Measurements from ENCODE around the gene PRRX1.

The PRRX1 gene

DNA sequence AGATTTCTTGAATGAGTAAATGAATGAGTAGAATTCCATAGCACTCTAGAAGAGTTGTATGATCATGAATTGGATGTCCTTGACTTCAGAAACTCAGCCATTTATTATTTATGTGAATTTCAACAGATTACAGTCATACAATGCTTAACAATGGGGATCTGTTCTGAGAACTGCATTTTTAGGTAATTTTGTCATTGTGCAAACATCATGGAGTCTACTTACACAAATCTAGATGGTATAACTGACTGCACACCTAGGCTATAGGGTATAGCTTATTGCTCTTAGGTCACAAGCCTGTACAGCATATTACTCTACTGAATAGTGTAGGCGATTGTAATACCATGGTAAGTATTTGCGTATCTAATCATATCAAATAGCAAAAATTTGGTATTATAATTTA, 59.6 kb downstream of the PRRX1 start:
- no peak for DNase-seq

DNA sequence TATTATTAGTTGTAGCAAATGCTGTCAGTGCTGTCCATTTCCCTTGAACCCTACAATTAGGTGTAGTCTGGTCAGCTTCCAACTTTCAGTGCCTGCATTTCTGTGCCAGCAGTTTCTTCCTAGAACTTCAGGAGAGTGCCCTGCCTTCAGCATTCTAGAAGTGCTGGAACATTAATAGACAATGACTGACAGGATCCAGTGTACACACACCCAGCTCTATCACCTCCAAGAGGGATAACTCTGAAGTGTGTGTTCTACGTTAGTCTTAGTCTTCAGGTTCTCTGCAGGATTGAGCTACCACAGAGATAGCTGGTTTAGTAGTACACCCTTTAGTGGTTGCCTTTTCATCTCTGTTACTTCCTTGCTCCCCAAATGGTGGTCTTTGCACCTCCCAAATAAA, 61.4 kb downstream of the PRRX1 start:
- DNase-seq, result no peak

DNA sequence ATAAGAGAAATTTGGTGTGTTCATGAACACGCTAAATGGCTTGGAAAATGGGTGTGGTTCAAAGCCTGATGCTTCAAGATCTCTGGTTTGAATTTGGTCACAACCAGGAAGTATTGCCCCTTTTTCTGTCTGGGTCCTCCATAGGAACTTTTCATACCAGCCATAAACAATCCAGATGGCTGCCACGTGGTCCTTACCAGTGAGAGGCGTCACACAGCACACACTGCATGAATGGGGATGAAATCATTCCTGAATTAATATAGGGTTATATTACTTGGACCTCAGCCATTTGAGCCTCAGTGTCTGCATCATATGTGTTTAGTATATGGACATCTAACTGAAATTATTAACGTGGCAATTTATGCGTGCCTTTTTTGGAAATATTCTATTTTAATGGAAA, 64.0 kb downstream of the PRRX1 start:
- no peak for DNase-seq

DNA sequence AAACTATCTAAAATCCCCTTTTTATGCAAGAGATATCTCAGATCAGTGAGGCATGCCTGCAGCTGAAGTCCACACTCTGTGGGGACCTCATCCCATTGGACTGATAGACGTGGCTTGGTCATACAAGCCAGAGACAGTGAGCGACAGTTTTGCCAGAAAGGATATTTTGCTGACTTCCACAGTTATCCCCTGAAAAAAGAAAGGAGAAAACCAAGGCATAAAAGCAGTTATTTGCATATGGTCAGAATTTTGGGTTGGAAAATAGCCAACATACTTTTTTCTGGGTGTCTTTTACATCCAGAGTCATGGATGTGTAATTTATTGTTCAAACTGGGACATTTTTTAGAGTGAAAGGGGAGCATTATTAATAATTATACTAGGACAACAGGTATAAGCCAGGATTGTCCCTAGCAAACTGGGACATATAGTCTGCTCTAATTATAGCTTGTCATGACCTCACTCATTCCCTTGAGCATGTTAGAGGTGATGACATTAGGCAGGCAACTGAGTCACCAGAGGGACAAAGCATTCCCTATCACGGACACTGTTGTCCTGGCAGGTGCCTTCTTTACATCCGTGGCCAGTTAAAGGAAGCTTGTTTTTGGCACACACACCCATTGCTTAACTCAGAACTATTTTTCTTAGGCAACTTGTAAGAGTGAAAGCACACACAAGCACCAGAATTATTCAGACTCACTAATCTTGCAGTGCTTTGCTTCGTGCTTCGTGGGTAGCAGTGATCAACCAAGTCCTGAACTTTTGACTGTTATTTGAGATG, 65.5 kb downstream of the PRRX1 start:
- DNase-seq, result no peak

DNA sequence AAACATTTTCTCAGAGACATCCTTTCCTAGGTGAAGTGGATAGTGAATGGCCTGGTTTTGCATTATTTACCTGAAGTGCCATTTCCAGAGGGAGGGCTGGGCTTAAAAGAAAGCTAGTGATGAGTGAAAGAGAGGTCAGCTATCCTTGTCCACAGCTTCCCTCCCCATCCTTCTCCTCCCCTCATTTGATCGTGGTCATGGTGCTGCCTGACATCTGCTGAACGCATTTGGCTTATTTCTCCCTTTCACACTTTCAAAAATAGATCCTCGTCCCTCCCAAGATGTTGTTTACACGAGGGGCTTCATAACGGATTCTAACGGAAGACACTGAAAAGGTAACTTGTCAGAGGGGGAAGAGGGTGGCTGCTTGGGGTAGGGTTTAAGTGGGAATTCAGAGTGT, 66.1 kb downstream of the PRRX1 start:
- DNase-seq, result no peak

DNA sequence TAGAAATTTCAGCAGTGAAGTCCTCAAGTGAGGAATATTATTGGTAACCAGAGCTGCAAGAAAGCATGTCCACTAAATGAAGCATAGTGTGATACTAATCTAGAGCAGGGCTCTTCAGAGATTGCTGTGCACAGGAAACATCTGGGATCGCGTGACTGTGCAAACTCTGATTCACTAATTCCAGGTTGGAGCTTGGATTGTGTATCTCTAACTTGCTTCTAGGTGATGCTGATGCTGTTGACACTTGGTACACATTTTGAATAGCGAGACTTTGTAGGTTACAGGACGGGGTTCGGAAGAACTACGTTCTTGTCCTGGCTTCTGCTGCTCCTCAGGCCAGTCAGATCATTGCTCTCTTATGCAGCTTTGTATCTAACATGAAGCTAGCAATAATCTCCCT, 66.5 kb downstream of the PRRX1 start:
- no peak for DNase-seq

DNA sequence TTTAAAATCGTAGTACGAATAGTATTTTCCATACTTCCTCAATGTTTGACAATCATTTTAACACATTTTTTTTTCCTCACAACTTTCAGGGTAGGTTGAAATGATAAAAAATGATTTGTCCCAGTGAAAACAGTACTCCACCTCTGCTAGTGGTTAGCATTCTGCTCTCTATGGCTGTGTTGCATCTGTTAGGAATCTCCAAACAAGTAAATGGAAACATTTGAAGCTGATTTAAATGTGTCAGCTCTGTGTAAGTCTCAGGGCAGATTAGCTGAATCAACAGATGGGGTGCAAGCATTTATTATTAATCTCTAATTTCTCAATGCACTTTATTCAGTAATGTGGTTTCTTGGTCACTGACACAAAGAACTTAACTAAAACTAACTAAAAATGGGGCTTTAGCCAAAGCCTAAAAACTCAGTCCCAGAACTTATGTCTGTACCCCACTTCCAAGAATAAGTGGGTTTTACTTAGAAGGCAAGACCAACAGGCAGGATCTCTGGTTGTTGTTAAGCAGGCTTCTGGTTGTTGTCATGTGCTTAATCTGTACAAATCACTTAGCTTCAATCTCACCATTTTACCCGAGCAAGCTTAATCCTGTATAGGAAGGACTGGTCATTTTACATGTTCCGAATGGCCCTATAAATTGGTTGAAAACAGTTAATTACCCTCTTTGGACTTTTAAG, 67.8 kb downstream of the PRRX1 start:
- no peak for DNase-seq

DNA sequence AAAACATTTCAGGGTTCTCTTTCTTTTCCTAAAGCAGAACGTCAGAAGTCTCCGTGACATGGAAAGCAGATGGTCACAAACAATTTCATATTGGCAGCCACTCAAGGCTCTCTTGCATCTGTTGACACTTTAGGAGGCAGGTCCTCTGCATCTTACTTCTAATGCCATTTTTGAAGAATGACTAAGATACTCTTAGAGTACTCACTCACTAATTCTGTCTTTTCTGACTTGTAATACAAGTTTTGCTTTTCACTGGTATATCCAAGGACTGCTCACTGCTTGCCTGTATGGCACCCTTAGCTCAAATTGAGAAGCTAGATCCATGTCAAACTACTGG, 68.3 kb downstream of the PRRX1 start:
- no peak for DNase-seq

DNA sequence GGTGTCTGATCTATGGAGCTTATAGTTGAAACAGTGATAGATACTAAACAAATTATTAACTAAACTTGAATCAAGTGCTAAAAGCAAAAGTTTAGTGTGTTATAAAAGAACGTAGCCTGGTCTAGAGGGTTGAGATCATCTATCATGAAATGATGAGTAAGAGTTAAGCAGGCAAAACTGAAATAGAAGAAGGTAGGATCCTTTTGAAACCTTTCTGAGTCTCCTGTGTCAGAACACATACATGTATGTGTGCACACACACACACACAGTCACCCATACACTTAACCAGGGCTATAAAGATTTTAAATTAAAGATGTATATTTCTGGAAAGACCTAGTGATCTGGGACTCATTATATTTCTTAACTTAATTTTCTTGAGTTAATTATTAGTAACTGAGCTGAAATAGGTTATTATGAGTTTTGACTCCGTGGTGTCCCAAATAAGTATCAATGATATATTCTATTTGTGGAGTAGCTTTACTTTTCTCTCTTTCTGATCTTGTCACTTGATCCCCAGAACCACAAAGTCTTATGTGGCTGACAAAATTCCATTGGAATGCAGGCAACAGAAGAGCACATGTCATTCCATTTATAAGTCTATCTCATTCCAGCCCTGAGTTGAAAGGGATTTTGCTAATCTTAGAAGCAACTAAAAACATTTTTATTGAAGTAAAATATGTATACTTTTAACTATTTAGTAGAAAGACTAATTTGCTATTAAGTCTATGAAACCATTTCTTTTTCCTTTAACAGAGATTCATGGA, 70.7 kb downstream of the PRRX1 start:
- no peak for DNase-seq

DNA sequence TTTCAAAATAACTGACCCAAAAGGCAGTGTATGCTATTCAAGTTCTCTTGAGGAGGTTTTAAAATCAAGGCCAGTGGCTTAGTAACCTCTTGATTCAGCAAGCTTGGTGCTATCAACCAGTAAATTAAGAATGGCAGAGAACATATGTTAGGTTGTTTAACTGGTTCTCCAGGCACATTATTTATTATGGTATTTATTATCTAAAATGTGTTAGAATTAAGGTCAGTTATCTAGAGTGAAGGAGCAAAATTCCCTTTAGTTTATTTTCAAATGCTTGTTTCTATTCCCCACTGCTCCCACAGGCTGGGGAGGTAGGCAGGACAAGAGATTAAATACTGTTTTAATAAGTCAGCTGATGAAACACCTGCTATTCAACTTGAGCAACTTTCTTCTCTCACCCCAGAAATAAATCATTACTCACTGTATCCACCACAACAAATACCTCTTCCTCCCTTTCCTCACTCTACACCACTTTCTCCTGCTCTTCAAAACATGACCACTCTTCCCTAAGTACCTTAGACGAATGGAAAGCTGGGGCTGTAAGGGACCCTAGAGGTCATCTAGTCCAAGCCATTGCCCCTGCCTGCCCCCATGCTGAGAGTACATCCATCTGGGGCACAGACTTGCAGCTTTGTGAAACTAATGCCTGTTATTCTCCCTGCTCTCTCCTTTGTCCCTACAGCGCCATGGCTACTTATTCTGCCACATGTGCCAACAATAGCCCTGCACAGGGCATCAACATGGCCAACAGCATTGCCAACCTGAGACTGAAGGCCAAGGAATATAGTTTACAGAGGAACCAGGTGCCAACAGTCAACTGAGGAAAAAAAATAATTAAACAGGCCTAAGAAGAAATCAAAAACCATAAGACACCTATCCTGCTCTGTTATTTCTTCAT, 71.7 kb downstream of the PRRX1 start:
- DNase-seq, result no peak

DNA sequence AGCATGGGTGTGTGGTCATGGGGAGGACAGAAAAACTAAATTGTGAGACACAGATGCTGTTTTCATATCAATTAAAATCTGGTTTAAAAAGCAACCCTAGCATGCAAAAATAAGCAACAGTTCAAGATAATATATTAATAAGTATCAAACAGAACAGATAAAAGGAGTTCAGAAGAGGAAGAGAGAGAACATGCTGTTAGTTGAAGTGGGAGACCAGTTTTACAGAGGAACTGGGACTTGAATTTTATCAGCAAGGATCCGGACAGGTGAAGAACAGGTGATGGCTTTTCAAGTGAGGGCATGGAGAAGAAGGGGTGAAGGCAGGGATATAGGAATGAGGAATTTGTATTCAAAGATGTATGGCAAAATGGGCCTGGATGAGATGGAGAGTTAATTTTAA, 75.9 kb downstream of the PRRX1 start:
- DNase-seq, result no peak

DNA sequence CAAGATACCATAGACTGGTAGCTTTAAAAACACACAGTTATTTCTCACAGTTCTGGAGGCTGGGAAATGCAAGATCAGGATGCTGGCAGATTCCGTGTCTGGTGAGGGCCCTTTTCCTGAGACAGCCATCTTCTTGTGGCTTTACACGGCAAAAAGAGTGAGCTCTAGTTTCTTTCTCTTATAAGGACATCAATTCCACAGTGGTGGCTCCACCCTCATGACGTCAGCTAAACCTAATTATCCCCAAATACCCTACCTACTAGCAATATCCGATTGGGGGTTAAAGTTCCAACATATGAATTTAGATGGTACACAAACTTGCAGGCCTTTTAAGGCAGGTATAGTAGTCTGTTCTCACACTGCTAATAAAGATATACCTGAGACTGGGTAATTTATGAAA, 77.7 kb downstream of the PRRX1 start:
- DNase-seq, result no peak

DNA sequence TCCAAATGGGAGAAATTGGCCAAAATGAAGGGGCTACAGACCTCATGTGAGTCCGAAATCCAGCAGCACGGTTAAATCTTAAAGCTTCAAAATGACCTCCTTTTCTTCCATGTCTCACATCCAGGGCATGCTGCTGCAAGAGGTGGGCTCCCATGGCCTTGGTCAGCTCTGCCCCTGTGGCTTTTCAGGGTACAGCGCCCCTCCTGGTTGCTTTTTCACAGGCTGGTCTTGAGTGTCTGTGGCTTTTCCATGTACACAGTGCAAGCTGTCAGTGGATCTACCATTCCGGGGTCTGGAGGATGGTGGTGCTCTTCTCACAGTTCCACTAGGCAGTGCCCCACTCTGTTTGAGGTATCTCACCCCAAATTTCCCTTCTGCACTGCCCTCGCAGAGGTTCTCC, 78.7 kb downstream of the PRRX1 start:
- no peak for DNase-seq

DNA sequence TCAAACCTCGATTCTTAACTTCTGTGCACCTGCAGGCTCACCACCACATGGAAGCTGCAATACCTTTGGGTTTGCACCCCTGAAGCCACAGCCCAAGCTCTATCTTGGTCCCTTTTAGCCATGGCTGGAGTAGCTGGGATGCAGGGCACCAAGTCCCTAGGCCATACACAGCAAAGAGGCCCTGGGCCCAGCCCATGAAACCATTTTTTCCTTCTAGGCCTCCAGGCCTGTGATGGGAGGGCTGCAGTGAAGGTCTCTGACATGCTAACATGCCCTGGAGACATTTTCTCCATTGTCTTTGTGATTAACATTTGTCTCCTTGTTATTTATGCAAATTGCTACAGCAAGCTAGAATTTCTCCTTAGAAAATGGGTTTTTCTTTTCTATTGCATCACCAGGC, 79.2 kb downstream of the PRRX1 start:
- no peak for DNase-seq

DNA sequence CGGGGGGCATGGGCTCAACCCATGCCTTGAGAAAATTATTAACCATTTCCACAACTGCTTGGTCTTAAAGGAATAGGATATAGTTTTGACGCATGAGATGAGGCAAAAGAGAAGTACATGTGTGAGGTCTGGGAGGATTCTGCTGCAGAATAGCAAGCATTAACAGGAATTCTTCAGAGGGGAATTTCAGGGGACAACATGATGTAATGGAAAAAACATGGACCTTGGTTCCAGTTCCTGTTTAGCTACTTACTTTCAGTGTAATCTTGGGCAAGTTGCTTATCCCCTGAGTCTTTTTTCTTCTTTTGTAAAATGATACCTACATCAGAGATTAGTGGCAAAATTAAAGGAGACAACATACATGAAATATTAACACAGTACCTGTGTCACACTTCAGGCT, 85.6 kb downstream of the PRRX1 start:
- DNase-seq, result no peak

DNA sequence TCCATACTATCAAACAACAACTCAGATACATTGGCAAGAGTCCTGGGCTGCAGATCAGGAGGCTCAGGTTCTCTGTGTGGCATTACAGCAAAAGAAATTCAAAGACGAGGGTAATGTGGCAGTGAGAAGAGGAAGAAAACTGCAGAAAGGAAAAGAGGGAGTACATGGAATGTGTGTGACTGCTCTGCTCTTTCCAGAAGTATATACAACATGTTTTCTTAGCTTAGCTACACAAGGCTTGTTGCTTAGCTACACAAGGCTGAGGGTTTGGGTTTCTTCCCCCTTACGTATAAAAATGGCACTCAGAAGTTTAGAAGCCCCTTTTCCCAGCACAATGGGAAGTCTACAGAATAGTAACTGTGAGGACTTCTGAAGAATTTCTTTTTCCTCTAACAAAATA, 86.0 kb downstream of the PRRX1 start:
- no peak for DNase-seq

DNA sequence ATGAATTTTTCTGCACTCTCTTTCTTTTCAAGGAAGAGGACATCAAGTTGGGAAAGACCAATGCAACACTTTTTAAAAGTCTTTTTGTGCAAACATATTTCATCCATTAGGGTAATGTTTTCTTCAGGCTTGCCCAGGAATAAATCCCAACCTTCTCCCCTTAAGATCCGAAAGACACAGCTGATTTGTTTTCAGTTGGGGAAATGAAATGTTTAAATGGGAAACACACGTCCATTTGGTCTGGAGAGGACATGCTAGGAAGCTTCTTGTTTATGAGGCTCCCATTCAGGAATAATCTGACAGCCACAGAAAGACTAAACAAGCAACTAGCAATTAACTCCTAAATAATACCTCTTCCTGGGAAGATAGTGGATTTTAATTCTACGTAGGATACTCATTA, 91.9 kb downstream of the PRRX1 start:
- DNase-seq, result no peak

DNA sequence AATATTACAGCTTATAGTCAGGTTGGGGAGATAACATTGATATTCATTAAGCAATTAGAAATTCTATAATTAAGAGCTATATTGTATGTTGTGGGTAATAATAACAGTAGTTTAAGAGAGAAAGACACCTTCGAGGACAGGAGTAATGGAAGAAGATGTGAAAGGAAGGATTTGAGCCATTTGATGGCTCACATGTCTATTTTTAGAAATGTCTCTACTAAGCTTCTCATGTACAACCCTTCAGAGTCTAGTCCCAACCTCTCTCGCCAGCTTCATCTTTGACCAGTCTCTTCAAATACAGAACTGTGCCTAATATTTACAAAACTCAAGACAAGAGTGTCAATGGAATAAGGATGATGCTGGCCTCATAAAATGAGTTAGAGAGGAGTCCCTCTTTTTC, 95.1 kb downstream of the PRRX1 start:
- DNase-seq, result no peak

DNA sequence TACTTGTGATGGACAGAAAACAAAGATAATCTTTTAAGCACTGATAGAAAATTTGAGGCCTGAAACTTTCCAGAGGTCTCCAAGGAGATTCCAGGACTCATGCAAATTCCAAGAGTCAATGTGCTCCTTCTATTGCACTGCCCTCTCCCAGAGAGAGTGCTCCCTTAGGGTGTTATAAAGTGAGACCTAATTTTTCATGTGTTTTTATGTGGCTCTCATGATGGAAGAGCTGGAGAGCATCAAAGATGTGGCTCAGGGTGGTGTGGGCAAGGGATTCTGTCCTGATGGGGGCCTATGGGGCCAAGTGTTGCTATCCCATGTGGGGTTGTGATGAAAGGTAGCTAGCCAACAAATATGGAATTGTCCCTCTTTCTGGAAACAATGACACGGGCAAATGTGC, 101.3 kb downstream of the PRRX1 start:
- no peak for DNase-seq

DNA sequence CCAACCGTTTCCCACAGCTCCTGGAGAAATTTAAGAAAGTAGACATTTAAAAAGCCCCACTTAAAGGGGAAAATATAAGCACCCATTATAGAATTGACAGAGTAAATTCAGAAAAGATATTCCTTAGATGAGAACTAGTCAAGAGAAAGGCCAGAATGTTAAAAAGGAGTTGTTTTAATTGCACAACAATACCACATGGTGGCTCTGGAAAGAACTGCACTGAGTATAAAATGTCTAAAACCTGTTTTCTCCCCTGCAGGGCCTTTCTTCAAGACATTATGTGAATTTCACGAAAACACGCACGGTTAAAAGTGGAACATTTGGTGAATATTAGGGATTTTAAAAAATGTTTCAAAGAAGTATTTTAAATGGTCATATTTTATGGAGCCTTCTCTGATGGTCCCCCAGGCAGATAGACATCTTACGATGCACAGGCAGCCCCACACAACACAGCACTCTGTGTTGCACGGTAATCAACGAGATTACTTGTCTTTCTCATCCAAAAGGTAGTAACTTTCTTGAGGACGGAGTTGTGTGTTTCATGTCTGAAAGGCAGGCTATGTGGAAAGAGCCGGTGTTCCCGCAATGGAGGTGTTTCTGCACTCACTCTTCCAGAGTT, 101.9 kb downstream of the PRRX1 start:
- peak in 1 of 4 experiments; percentile 1 for DNase-seq

DNA sequence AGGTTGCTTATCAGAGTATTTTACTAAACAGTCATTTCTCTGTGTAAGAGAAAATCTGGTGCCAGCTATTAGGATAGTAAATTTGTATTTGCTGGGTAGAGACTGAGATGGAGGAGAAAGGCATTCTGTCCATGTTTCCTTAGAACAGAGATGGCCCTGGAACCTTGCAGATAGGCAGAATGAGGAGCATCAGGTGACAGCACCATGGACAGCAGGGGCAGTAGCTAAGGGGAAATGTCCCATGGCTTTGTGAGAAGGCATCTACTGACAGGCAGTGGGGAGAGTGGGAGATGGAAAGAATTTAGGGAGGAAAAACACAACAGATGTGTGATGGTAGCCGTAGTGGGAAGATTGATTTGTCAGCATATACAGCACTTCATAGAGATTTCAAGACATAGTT, 105.0 kb downstream of the PRRX1 start:
- no peak for DNase-seq

DNA sequence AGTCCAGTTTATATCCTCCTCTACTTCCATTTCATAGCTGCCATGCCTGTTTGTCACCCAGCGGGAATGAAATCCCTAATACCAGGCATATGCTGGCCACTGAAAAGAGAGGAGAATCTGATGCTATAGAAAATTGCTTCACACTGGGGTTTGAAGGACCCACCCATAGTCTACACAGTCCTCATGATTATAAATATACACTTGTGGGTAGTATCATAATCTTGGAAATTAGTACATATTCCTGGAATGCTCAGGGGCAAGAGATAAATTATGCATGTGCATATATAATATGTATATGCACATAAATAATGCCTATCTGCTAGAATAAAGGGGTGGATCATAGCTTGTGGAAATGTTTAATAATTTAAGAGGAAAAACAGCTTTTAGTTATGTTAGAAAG, 105.8 kb downstream of the PRRX1 start:
- no peak for DNase-seq
